Measurements from ENCODE around the gene ARHGEF25. TPM values are rescaled to one million over a fixed set of nuclear protein-coding genes. Genes with fewer than 3 reads are reported as not detected.
"Not testable (repeated sequence)": the region's sequence is repeated elsewhere in the genome, so short reads cannot be mapped to it uniquely, and the experiment has no call there.

Gene ARHGEF25
- total RNA-seq, 1 donor from 2014 or later: 1.4 TPM

DNA sequence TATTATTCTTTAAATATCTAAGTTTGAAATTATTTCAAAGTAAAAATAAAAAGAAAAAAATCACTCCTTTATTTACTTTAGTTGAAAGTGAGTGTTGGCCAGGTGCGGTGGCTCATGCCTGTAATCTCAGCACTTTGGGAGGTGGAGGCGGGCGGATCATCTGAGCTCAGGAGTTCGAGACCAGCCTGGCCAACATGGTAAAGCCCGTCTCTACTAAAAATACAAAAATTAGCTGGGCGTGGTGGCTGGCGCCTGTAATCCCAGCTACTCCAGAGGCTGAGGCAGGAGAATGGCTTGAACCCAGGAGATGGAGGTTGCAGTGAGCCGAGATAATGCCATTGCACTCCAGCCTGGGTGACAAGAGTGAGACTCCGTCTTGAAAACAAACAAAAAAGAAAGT, 25.5 kb downstream of the ARHGEF25 start:
- not testable (repeated sequence) for DNase-seq (ENCODE audit: low read depth in 2 of 2)

DNA sequence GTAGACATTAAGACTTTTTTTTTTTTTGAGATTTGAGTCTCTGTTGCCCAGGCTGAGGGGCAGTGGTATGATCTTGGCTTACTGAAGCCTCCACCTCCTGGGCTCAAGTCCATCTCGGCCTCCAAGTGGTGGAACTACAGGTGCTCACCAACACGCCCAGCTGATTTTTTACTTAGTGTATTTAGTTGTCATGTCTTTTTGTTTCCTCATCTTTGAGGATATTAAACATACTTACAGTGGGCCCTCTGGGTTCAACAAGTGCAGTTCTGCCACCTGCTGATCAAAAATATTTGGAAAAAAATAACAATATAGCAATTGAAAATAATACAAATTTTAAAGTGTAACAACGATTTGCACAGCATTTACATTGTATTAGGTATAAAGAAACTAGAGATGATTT, 26.1 kb downstream of the ARHGEF25 start:
- DNase-seq (ENCODE audit: low read depth in 2 of 2): no peak

DNA sequence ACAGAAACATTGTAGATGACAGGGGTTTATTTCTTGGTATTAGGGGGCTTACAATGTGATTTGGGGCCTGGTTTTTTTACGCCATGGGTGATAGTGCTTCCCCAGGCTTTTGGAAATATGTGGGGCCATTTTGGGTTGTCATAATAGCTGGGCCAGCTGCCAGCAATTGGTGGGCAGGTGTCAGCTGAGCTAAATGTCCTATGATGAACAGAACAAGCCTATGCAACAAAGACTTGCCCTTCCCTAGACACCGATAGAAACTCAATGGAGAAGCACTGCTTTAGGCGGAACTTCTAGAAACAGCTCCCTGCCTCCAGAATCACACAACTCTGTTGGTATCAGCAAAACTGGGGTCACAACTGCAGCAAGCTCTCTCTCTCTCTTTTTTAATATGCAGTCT, 26.9 kb downstream of the ARHGEF25 start:
- DNase-seq (ENCODE audit: low read depth in 2 of 2): no peak

DNA sequence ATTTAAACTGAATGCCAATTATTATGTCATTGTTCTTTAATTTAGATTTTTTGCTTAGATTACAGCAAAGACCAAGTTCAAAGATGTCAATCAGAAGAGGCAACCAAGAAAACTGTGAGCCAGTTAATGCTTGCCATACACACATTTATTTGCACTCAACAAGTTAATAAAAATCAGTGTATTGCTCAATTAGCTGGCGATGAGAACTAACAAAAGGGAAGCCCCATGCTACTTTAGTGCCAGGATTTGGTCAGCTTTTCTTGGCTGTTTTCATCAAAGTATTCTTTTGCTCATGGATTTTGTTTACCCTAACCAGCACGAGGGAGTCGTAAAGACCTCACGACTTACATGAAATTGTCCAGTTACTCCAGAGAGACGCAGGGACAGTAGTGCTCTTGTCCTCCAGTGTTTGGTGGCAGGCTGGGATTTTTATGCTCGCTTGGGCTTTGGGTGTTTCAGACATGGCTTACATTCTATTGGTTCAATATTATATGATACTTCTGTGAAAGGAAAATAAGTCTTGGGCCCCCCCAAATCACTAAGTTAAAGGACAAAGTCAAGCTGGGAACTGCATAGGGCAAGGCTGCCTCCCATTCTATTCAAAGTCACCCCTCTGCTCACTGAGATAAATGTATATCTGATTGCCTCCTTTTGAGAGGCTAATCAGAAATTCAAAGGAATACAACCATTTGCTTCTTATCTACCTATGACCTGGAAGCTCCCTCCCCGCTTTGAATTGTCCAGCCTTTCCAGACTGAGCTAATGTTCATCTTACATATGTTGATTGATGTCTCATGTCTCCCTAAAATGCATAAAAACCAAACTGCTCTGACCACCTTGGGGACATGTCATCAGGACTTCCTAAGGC, 29.2 kb downstream of the ARHGEF25 start:
- no peak for DNase-seq (ENCODE audit: low read depth in 2 of 2)

DNA sequence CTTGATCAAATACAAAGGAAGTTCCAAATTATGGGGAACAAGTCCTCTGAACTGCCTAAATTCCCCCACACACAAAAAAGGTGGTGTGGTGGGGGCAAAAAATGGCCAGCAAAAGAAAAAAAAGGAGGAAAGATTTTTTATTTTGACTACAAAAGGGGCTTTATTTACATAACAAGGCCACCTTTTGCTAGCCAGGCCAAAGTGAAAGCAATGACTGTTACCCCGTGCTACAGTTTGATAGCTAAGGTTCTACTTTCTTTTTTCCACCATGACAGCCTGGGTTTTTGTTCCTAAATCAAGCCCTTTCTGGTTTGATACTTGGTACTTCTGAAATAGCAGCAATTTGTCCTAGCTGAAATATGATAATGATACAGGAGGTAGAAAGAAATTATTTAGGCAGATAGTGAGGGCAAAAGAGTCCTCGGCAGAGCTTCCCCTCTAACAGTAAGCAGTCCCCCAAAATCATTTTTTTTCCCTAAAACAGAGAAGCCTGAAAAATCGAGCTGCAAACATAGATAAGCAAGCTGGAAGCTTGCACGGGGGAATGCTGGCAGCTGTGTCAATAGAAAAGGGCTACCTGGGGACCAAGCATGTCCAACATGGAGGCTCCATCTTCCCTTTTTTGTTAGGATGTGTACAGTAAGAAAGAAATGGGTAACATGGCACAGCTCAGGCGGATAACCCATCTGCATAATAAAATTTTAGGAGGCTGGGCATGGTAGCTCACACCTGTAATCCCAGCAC, 30.6 kb downstream of the ARHGEF25 start:
- no peak for DNase-seq (ENCODE audit: low read depth in 2 of 2)

DNA sequence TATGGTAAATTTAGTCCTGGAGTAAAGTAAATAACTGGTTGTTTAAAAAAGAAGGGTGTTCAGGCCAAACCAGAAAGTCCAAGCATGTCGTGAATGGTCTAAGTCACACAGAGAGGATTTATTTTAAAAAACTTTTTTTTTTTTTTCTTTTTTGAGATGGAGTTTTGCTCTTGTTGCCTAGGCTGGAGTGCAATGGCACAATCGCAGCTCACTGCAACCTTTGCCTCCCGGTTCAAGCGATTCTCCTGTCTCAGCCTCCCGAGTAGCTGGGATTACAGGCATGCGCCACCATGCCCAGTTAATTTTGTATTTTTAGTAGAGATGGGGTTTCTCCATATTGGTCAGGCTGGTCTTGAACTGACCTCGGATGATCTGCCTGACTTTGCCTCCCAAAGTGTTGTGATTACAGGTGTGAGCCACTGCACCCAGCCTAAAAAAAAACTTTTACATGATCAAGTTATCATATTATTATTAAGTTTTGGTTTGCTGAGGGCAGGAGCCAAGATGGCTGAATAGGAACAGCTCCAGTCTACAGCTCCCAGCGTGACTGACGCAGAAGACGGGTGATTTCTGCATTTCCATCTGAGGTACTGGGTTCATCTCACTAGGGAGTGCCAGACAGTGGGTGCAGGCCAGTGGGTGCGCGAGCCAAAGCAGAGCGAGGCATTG, 34.9 kb downstream of the ARHGEF25 start:
- peak in 1 of 2 donors; percentile 38 for DNase-seq (ENCODE audit: low read depth in 2 of 2)

DNA sequence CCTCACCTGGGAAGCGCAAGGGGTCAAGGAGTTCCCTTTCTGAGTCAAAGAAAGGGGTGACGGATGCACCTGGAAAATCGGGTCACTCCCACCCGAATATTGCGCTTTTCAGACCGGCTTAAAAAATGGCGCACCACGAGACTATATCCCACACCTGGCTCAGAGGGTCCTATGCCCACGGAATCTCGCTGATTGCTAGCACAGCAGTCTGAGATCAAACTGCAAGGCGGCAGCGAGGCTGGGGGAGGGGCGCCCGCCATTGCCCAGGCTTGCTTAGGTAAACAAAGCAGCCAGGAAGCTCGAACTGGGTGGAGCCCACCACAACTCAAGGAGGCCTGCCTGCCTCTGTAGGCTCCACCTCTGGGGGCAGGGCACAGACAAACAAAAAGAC, 35.4 kb downstream of the ARHGEF25 start:
- DNase-seq (ENCODE audit: low read depth in 2 of 2): not testable (repeated sequence)

DNA sequence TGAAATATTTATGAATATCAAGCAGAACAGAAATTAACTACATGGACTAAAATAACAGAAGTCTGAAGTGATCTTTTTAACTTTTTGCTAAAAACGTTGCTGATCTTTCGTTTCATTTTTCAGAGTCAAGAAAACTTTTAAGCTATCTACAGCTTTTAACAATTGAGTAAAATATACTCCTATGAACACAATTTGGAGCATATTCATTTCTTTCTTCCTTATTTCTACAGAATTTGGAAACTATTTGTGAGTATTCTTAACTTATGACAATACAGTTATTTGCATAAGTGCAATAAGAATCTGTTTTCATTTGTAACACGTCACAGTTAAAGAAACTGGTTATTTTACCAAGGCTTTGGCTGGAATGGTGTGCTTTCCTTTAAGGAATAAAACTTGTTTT, 42.8 kb downstream of the ARHGEF25 start:
- DNase-seq (ENCODE audit: low read depth in 2 of 2): no peak

DNA sequence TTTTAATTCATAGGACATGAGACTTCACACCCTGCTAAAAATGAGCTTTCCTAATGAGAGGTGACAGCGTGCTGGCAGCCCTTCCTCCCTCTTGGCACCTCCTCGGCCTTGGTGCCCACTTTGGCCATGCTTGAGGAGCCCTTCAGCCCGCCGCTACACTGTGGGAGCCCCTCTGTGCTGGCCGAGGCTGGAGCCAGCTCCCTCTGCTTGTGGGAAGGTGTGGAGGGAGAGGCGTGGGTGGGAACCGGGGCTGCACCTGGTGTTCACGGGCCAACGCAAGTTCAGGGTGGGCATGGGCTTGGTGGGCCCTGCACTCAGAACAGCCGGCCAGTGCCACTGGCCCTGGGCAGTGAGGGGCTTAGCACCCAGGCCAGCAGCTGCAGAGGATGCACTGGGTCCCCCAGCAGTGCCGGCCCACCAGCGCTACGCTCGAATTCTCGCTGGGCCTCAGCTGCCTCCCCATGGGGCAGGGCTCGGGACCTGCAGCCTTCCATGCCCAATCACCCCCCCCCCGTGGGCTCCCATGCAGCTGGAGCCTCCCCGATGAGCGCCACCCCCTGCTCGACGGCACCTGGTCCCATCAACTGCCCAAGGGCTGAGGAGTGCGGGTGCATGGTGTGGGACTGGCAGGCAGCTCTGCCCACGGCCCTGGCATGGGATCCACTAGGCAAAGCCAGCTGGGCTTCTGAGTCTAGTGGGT, 44.5 kb downstream of the ARHGEF25 start:
- no peak for DNase-seq (ENCODE audit: low read depth in 2 of 2)

DNA sequence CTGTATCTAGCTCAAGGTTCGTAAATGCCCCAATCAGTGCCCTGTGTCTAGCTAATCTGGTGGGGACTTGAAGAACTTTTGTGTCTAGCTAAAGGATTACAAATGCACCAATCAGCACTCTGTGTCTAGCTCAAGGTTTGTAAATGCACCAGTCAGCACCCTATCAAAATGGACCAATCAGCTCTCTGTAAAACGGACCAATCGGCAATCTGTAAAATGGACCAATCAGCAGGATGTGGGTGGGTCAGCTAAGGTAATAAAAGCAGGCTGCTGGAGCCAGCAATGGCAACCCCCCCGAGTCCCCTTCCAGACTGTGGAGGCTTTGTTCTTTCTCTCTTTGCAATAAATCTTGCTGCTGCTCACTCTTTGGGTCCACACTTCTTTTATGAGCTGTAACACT, 45.2 kb downstream of the ARHGEF25 start:
- DNase-seq (ENCODE audit: low read depth in 2 of 2): not testable (repeated sequence)

DNA sequence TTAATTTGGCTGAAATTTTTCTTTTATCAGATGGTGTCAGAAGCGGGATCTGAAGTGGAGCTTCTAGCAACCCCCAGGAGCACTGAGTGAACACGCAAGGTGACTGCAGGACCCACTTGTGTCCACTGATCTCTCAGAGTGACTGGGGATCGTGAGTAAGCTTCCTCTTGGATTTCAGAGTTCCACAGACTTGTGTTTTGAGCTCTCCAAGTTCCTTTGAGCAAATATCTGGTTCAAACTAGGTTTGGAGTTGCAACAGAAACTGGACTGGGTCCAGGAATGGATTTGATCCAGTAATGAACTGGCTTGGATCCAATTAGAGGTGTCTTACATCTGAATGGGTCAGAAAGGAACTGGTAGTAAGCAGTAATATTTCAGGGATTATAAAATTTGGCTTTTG, 46.5 kb downstream of the ARHGEF25 start:
- peak; percentile 10 to 17 for DNase-seq (ENCODE audit: low read depth in 2 of 2)

DNA sequence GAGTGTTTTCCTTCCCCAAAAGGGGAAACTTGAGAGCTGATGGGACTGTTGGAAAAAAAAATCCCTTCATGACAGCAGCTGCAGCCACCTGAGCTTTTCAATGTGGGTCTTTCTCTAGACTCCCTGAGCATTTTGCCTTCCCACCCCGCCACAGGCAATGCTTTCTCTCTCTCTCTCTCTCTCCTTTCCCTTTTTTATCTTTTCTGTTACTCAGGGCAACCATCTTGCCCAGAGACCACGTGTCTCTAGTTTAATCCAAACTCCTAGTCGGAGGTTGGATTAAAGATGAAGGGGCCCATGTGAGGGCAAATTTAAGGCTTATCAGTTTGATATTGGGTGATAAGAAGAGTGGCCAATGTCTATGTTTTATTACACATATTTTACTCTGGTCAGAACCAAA, 47.7 kb downstream of the ARHGEF25 start:
- no peak for DNase-seq (ENCODE audit: low read depth in 2 of 2)

DNA sequence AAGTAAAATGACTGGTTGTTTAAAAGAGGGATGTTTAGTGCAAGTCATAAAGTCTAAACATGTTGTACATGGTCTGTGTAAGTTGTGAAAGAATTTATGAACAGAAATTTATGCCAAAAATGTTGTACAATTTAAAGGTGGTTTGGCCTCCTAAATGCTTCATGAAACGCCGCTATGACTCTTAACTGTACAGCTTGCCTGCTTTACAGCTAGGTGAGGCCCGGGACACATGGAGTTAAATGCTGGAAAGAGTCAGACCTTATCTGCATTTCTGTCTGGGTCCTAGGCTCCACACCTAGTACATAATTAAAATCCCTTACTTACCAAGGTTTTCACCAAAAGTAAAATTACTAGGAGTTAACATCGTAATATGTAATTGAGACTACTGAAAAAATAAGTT, 50.1 kb downstream of the ARHGEF25 start:
- DNase-seq (ENCODE audit: low read depth in 2 of 2): no peak

DNA sequence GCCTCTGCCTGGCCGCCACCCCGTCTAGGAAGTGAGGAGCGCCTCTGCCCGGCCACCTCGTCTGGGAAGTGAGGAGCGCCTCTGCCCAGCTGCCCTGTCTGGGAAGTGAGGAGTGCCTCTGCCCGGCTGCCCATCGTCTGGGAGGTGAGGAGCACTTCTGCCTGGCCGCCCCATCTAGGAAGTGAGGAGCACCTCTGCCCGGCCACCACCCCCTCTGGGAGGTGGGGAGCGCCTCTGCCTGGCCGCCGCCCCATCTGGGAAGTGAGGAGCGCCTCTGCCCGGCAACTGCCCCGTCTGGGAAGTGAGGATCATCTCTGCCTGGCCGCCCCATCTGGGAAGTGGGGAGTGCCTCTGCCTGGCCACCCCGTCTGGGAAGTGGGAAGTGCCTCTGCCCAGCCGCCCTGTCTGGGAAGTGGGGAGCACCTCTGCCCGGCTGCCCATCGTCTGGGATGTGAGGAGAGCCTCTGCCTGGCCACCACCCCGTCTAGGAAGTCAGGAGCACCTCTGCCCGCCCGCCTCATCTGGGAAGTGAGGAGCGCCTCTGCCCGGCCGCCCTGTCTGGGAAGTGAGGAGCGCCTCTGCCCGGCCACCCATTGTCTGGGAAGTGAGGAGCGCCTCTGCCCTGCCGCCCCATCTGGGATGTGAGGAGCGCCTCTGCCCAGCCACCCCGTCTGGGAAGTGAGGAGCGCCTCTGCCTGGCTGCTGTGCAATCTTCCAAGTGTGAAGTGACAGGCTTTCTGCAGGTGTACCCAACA, 54.0 kb downstream of the ARHGEF25 start:
- not testable (repeated sequence) for DNase-seq (ENCODE audit: low read depth in 2 of 2)

Other genes with a start within 250 kb of the ARHGEF25 start
- 3.5 and 5.6 TPM in 2 replicates for gene R3HDM2, start 180.4 kb upstream of the ARHGEF25 start, total RNA-seq
- not detected in 2 replicates for gene INHBC, start 176.7 kb upstream of the ARHGEF25 start, total RNA-seq
- not detected in 2 replicates for gene INHBE, start 156.1 kb upstream of the ARHGEF25 start, total RNA-seq
- not detected in 2 replicates for gene GLI1, start 151.7 kb upstream of the ARHGEF25 start, total RNA-seq
- gene ARHGAP9, start 131.6 kb upstream of the ARHGEF25 start, total RNA-seq: under 0.01 TPM in 1 of 2 replicates, not detected in the other
- 63.0 and 123 TPM in 2 replicates for gene MARS1, start 123.4 kb upstream of the ARHGEF25 start, total RNA-seq
- 4.6 and 12.5 TPM in 2 replicates for gene DDIT3, start 90.9 kb upstream of the ARHGEF25 start, total RNA-seq
- 2.8 and 6.9 TPM in 2 replicates for gene MBD6, start 88.6 kb upstream of the ARHGEF25 start, total RNA-seq
- gene DCTN2, start 64.2 kb upstream of the ARHGEF25 start, total RNA-seq: 83.1 and 84.8 TPM in 2 replicates
- under 0.01 TPM in 2 replicates for gene KIF5A, start 61.4 kb upstream of the ARHGEF25 start, total RNA-seq
- 8.9 and 11.5 TPM in 2 replicates for gene PIP4K2C, start 20.2 kb upstream of the ARHGEF25 start, total RNA-seq
- gene DTX3, start 6.6 kb upstream of the ARHGEF25 start, total RNA-seq: 2.0 and 4.2 TPM in 2 replicates
- under 0.01 TPM in 1 of 2 replicates, not detected in the other for gene B4GALNT1, start 21.8 kb downstream of the ARHGEF25 start, total RNA-seq
- 156 and 234 TPM in 2 replicates for gene OS9, start 82.7 kb downstream of the ARHGEF25 start, total RNA-seq
- gene AGAP2, start 127.3 kb downstream of the ARHGEF25 start, total RNA-seq: 0.20 and 0.22 TPM in 2 replicates
- 41.2 and 62.5 TPM in 2 replicates for gene TSPAN31, start 133.6 kb downstream of the ARHGEF25 start, total RNA-seq
- 110 and 133 TPM in 2 replicates for gene CDK4, start 140.9 kb downstream of the ARHGEF25 start, total RNA-seq
- gene MARCHF9, start 143.7 kb downstream of the ARHGEF25 start, total RNA-seq: 2.4 and 5.6 TPM in 2 replicates
- gene CYP27B1, start 155.6 kb downstream of the ARHGEF25 start, total RNA-seq: under 0.01 TPM in 2 replicates
- gene METTL1, start 160.7 kb downstream of the ARHGEF25 start, total RNA-seq: 3.1 and 3.8 TPM in 2 replicates
- gene EEF1AKMT3, start 161.2 kb downstream of the ARHGEF25 start, total RNA-seq: 3.5 and 5.0 TPM in 2 replicates
- gene TSFM, start 171.4 kb downstream of the ARHGEF25 start, total RNA-seq: 15.5 and 18.5 TPM in 2 replicates
- 0.65 and 2.2 TPM in 2 replicates for gene AVIL, start 207.3 kb downstream of the ARHGEF25 start, total RNA-seq
- gene CTDSP2, start 235.3 kb downstream of the ARHGEF25 start, total RNA-seq: 47.9 and 62.3 TPM in 2 replicates

All from lung microvascular endothelial cell (primary cell).